GM19395 (cell line): ENCODE data around the gene F11R.
A peak's percentile ranks its signal among the peaks of the same experiment; 100 is the strongest.
"Not testable (repeated sequence)": the region's sequence is repeated elsewhere in the genome, so short reads cannot be mapped to it uniquely, and the experiment has no call there.

ENCODE experiments used
- ATAC-seq: cut with Tn5 transposase; IDR thresholded peaks from one replicate; pipeline ENCODE4 v1.9.1; 2021; ENCODE audit warnings: mild to moderate bottlenecking, moderate library complexity; ENCODE audit not compliant: unreplicated experiment

The F11R gene

GRCh38 chr1:161020509-161021164 lies at the start of gene F11R:
TSS of gene F11R (minus strand) at chr1:161021152. CDS start at chr1:161021073, 79 bp downstream.
- ATAC-seq: peak; percentile 41

- peak; percentile 90 for ATAC-seq
These were observed 48.8 kb upstream of the F11R start, which contains the start of gene ARHGAP30 for GRCh38 chr1:161069731-161070270. TSS of gene ARHGAP30 (minus strand) at chr1:161069891. CDS start at chr1:161069624, 267 bp downstream.

GRCh38 chr1:161069241-161069640 lies 48.3 kb upstream of the F11R start:
- ATAC-seq: peak; percentile 5

GRCh38 chr1:161068306-161069234 lies 47.6 kb upstream of the F11R start:
- peak; percentile 58 for ATAC-seq

GRCh38 chr1:161066694-161067093 lies 45.7 kb upstream of the F11R start:
- ATAC-seq: no peak

- ATAC-seq: not testable (repeated sequence)
These were observed 44.7 kb upstream of the F11R start for GRCh38 chr1:161065681-161066080.

GRCh38 chr1:161063936-161064335 lies 43.0 kb upstream of the F11R start:
- not testable (repeated sequence) for ATAC-seq

GRCh38 chr1:161061419-161061818 lies 40.5 kb upstream of the F11R start:
- ATAC-seq: no peak

- no peak for ATAC-seq
These were observed 38.3 kb upstream of the F11R start for GRCh38 chr1:161059293-161059692.

- ATAC-seq: no peak
These were observed 33.9 kb upstream of the F11R start for GRCh38 chr1:161054805-161055204.

- no peak for ATAC-seq
These were observed 33.3 kb upstream of the F11R start for GRCh38 chr1:161054232-161054631.

- no peak for ATAC-seq
These were observed 31.9 kb upstream of the F11R start for GRCh38 chr1:161052899-161053298.

- no peak for ATAC-seq
These were observed 30.3 kb upstream of the F11R start for GRCh38 chr1:161051219-161051618.

GRCh38 chr1:161048949-161049722 lies 28.2 kb upstream of the F11R start:
- ATAC-seq: no peak

- no peak for ATAC-seq
These were observed 26.8 kb upstream of the F11R start for GRCh38 chr1:161047436-161048420.

GRCh38 chr1:161046605-161047228 lies 25.8 kb upstream of the F11R start:
- ATAC-seq: peak; percentile 38

GRCh38 chr1:161045736-161046604 lies 25.0 kb upstream of the F11R start, which contains the start of gene USF1:
TSS of gene USF1 (minus strand) at chr1:161045977. CDS start at chr1:161043275, 2,702 bp downstream.
- ATAC-seq: peak; percentile 65
